Loucy (cell line): ENCODE results near the gene EIF3K.

Experiments
- H2AFZ ChIP-seq: fragments of 200-600 bp; sonication (generic); 2 replicates; pipeline ENCODE4 v1.6.0; 2016; ENCODE audit warnings: antibody characterized with exemption, mild to moderate bottlenecking, low read length, moderate library complexity
- H3F3A ChIP-seq: fragments of 200-600 bp; 2 replicates; pipeline ENCODE4 v1.6.0; 2016; ENCODE audit warnings: antibody characterized with exemption, low read depth, mild to moderate bottlenecking
- H3K27me3 ChIP-seq: fragments of 200-600 bp; sonication (generic); 2 replicates; pipeline ENCODE4 v1.6.1; 2014; ENCODE audit warnings: low read length, mild to moderate bottlenecking; ENCODE audit not compliant: insufficient read depth, poor library complexity, severe bottlenecking
- H3K36me3 ChIP-seq: fragments of 200-600 bp; sonication (generic); 2 replicates; pipeline ENCODE4 v1.6.1; 2016; ENCODE audit warnings: low read length; ENCODE audit not compliant: insufficient read depth
- H3K4me1 ChIP-seq: fragments of 200-600 bp; sonication (generic); 2 replicates; pipeline ENCODE4 v1.5.1; 2014; ENCODE audit warnings: low read length, mild to moderate bottlenecking; ENCODE audit not compliant: insufficient read depth, poor library complexity, severe bottlenecking
- H3K4me2 ChIP-seq: fragments of 200-600 bp; sonication (generic); 2 replicates; pipeline ENCODE4 v1.6.0; 2014; ENCODE audit warnings: antibody characterized with exemption, low read length, low read depth, mild to moderate bottlenecking; ENCODE audit not compliant: poor library complexity, severe bottlenecking
- H3K4me3 ChIP-seq: fragments of 200-600 bp; sonication (generic); 2 replicates; pipeline ENCODE4 v1.5.1; 2014; ENCODE audit warnings: low read length, mild to moderate bottlenecking, mixed read lengths; ENCODE audit not compliant: poor library complexity, severe bottlenecking
- H3K79me2 ChIP-seq: fragments of 200-600 bp; sonication (generic); 2 replicates; pipeline ENCODE4 v1.6.1; 2014; ENCODE audit warnings: low read length; ENCODE audit not compliant: insufficient read depth
- H3K9ac ChIP-seq: fragments of 200-600 bp; sonication (generic); 2 replicates; pipeline ENCODE4 v1.6.0; 2014; ENCODE audit warnings: mild to moderate bottlenecking, low read depth, low read length, moderate library complexity; ENCODE audit not compliant: poor library complexity, severe bottlenecking
- H3K9me2 ChIP-seq: fragments of 200-600 bp; sonication (generic); replicated peaks from 2 replicates; pipeline ENCODE4 v1.6.1; 2016; ENCODE audit warnings: low read depth, low read length, mixed read lengths
- H3K9me3 ChIP-seq: fragments of 200-600 bp; sonication (generic); 2 replicates; pipeline ENCODE4 v1.6.1; 2014; ENCODE audit warnings: mild to moderate bottlenecking, antibody characterized with exemption, low read length, low read depth; ENCODE audit not compliant: insufficient read depth
- H4K20me1 ChIP-seq: fragments of 200-600 bp; sonication (generic); 2 replicates; pipeline ENCODE4 v1.6.0; 2014; ENCODE audit warnings: antibody characterized with exemption, low read length, mild to moderate bottlenecking; ENCODE audit not compliant: insufficient read depth, poor library complexity, severe bottlenecking
- EZH2phosphoT487 ChIP-seq: fragments of 200-600 bp; IDR thresholded peaks from 2 replicates; pipeline ENCODE4 v1.6.1; 2018; ENCODE audit warnings: antibody characterized with exemption, mild to moderate bottlenecking, moderate library complexity, borderline replicate concordance
- TF ChIP-seq, protein P1 (sequence below): fragments of 200-600 bp; sonication (generic); conservative IDR thresholded peaks from 2 replicates; pipeline ENCODE4 v1.5.1; 2014; ENCODE audit warnings: mild to moderate bottlenecking, antibody characterized with exemption, low read length

EIF3K gene

DNA sequence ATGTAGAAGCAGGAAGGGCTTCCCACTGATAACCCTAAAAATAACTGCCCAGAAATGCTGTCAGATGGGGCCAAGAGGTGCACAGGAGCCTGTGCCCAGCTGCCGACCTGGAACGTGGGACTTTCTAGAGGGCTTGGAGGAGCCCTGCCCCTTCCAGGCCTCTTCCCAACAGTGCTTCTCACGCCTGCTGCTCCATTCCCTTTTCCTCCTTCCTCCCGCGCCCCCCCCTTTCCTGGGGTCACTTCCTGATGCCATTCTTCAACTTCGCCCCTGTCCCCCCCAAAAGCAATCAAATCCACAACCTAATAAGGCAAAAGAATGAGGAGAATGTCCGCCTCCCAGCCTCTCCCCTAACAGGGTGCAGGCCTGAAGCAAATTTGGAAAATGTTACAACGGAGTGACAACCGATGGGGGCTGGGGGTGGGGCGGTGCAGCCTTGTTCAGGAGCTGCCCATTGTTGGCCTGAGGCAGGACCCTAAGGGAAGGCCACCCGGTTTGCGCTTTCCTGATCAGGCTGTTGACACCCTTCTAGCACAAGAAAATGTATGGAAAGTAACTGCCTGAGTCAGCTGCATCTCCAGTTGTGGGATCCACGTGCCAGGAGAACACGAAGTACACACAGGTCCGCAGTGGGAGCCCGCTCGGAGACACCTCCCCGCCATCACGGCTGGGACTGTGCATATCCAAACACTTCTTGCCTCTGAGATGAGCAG, 47.1 kb downstream of the EIF3K start:
- H3K79me2 ChIP-seq, result peaks cover 99% of the 10 kb centered on the region
- H3K4me2 ChIP-seq, result peak overlapping the region; percentile 80
- peaks cover 18% of the 10 kb centered on the region for H4K20me1 ChIP-seq

DNA sequence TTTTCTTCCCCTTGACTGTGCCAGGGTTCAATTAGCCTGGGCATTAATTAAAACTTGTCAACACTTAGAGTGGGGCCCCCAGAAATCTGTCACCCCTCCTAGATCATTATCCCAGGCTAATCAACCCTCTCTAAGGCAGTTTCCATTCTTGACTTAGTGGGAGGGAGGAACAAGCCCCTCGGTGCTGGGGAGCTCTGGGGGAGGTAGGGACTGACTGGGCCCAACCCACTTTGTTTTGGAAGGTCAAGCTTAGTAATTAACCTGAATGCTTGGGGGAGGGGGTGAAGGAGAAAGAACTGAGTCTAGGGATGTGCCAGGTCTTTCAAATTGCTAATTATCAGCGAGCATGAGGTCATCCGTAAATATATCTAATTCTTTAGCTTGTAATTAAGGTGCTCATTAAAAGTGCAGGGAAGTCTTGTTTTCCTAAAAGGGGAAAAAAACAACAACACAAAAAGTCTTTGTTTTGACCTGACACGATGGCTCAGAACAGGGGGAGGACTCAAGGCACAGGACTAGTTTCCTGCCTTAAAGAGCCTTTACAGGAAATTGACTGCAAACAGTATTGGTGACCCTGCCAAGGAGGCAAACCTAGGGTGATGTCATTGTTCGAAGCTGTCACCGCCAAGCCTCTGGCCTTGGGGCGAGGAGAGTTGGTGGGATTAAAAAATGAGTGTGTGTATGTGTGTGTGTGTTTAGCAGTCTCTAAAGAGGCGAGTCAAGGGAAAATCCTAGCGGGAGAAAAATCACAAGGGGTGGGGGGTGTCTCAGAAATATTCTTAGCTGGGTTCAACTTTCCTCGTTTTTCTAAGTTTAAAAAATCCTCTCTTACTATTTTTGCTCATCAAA, 47.9 kb downstream of the EIF3K start:
- peaks cover 100% of the 10 kb centered on the region for H3K79me2 ChIP-seq
- peaks cover 83% of the 10 kb centered on the region for H3K4me1 ChIP-seq
- H3K27me3 ChIP-seq, result no peaks in the 10 kb centered on the region
- peak overlapping the region; percentile 48 for H3K4me3 ChIP-seq
- H3K36me3 ChIP-seq, result peaks cover 10% of the 10 kb centered on the region; the same call in 1 of the 2 replicates
- H4K20me1 ChIP-seq, result peaks cover 13% of the 10 kb centered on the region
- H3K9ac ChIP-seq, result peak overlapping the region; percentile 75
- peaks cover 5% of the 10 kb centered on the region; the same call in 1 of the 2 replicates for H3F3A ChIP-seq
- no peaks in the 10 kb centered on the region for H3K9me2 ChIP-seq
- no peaks in the 10 kb centered on the region for H3K9me3 ChIP-seq
- H3K4me2 ChIP-seq, result peak overlapping the region; percentile 80
- TF ChIP-seq, protein P1, sequence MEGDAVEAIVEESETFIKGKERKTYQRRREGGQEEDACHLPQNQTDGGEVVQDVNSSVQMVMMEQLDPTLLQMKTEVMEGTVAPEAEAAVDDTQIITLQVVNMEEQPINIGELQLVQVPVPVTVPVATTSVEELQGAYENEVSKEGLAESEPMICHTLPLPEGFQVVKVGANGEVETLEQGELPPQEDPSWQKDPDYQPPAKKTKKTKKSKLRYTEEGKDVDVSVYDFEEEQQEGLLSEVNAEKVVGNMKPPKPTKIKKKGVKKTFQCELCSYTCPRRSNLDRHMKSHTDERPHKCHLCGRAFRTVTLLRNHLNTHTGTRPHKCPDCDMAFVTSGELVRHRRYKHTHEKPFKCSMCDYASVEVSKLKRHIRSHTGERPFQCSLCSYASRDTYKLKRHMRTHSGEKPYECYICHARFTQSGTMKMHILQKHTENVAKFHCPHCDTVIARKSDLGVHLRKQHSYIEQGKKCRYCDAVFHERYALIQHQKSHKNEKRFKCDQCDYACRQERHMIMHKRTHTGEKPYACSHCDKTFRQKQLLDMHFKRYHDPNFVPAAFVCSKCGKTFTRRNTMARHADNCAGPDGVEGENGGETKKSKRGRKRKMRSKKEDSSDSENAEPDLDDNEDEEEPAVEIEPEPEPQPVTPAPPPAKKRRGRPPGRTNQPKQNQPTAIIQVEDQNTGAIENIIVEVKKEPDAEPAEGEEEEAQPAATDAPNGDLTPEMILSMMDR, result no peak
- no peak for TF ChIP-seq EZH2phosphoT487
- H2AFZ ChIP-seq, result no peak overlapping the region

More for the DNA sequence above, 47.1 kb downstream of the EIF3K start:
- no peak overlapping the region for H2AFZ ChIP-seq
- peaks cover 75% of the 10 kb centered on the region for H3K4me1 ChIP-seq
- no peaks in the 10 kb centered on the region for H3K27me3 ChIP-seq
- peak overlapping the region; percentile 48 for H3K4me3 ChIP-seq
- H3K9ac ChIP-seq, result peak overlapping the region; percentile 75
- TF ChIP-seq, protein P1, result no peak
- TF ChIP-seq EZH2phosphoT487, result no peak
- peaks cover 3% of the 10 kb centered on the region; the same call in 1 of the 2 replicates for H3F3A ChIP-seq
- H3K36me3 ChIP-seq, result peaks cover 14% of the 10 kb centered on the region; the same call in 1 of the 2 replicates
- no peaks in the 10 kb centered on the region for H3K9me2 ChIP-seq
- H3K9me3 ChIP-seq, result no peaks in the 10 kb centered on the region

DNA sequence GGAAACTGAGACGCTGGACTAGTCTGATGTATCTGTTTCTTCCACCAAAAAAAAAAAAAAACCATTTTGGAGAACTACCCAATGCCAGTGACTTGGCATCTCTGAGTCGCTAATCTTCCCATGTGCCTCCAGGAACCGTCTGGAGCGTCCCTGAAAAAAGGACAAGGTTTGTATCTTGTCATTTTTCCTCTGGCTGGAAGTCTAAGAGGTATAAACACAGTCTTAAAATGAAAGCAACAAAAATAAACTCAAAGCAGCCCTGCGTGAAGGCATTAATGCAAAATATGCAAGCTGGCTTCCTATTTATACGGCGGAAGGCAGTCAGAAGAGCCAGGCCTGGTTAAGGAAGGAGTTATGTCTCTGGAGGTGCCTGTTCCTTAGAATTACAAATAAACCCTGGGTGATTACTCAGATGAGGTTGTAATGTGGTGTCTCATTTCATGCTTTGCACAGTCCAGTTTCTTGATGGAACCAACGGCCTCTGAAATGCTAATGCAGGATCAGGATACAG, 48.7 kb downstream of the EIF3K start:
- H3F3A ChIP-seq, result peaks cover 5% of the 10 kb centered on the region; the same call in 1 of the 2 replicates
- TF ChIP-seq, protein P1, result no peak
- no peak for TF ChIP-seq EZH2phosphoT487
- H3K4me2 ChIP-seq, result peak overlapping the region; percentile 80
- peaks cover 4% of the 10 kb centered on the region for H4K20me1 ChIP-seq
- no peak overlapping the region for H2AFZ ChIP-seq
- H3K4me1 ChIP-seq, result peaks cover 83% of the 10 kb centered on the region
- no peaks in the 10 kb centered on the region for H3K9me3 ChIP-seq
- H3K4me3 ChIP-seq, result peak overlapping the region; percentile 48
- H3K9ac ChIP-seq, result peak overlapping the region; percentile 75
- H3K9me2 ChIP-seq, result no peaks in the 10 kb centered on the region
- H3K36me3 ChIP-seq, result 0 out of 2 replicates have a peak, but pooled peaks cover 3% of the 10 kb centered on the region
- H3K79me2 ChIP-seq, result peaks cover 100% of the 10 kb centered on the region
- H3K27me3 ChIP-seq, result no peaks in the 10 kb centered on the region
